Activated naive CD4-positive, alpha-beta T cell treated with anti-CD3 and anti-CD28 coated beads, Interleukin-2, amount 50 U/mL, for 16 hours (primary cell): ENCODE data around the gene SLC6A3.
A peak's percentile ranks its signal among the peaks of the same experiment; 100 is the strongest.

Experiments used
- DNase-seq: peaks from one replicate; pipeline ENCODE4 v3.0.0-alpha.2; 2020

The SLC6A3 gene

GRCh38 chr5:1419476-1420210 lies 25.6 kb downstream of the SLC6A3 start:
- DNase-seq, result peak; percentile 5

- DNase-seq, result no peak
These were observed 26.3 kb downstream of the SLC6A3 start for GRCh38 chr5:1418921-1419280.

GRCh38 chr5:1418238-1418920 lies 26.9 kb downstream of the SLC6A3 start:
- no peak for DNase-seq

GRCh38 chr5:1417586-1418225 lies 27.5 kb downstream of the SLC6A3 start:
- DNase-seq, result no peak

- DNase-seq, result no peak
These were observed 28.3 kb downstream of the SLC6A3 start for GRCh38 chr5:1416856-1417469.

GRCh38 chr5:1415626-1416360 lies 29.4 kb downstream of the SLC6A3 start:
- DNase-seq, result no peak

- DNase-seq, result no peak
These were observed 30.2 kb downstream of the SLC6A3 start for GRCh38 chr5:1415059-1415425.

GRCh38 chr5:1414311-1415058 lies 30.8 kb downstream of the SLC6A3 start:
- DNase-seq, result no peak

- no peak for DNase-seq
These were observed 31.5 kb downstream of the SLC6A3 start for GRCh38 chr5:1413611-1414241.

- DNase-seq, result no peak
These were observed 32.0 kb downstream of the SLC6A3 start for GRCh38 chr5:1413211-1413610.

- DNase-seq, result no peak
These were observed 32.6 kb downstream of the SLC6A3 start for GRCh38 chr5:1412621-1413020.

- no peak for DNase-seq
These were observed 33.1 kb downstream of the SLC6A3 start for GRCh38 chr5:1412163-1412562.

- DNase-seq, result no peak
These were observed 34.1 kb downstream of the SLC6A3 start for GRCh38 chr5:1411099-1411498.

GRCh38 chr5:1410156-1411014 lies 34.9 kb downstream of the SLC6A3 start:
- DNase-seq, result no peak

- DNase-seq, result no peak
These were observed 35.7 kb downstream of the SLC6A3 start for GRCh38 chr5:1409381-1410110.

GRCh38 chr5:1406681-1407640 lies 38.3 kb downstream of the SLC6A3 start:
- peak; percentile 7 for DNase-seq

GRCh38 chr5:1405539-1406530 lies 39.4 kb downstream of the SLC6A3 start:
- DNase-seq, result peak; percentile 4

- peak; percentile 3 for DNase-seq
These were observed 40.1 kb downstream of the SLC6A3 start for GRCh38 chr5:1405121-1405520.
